WERI-Rb-1 (cell line): ENCODE measurements around the gene MRAS.
"Not testable (repeated sequence)": the region's sequence is repeated elsewhere in the genome, so short reads cannot be mapped to it uniquely, and the experiment has no call there.

Experiments used
- DNase-seq: peaks from one replicate; pipeline ENCODE4 v3.0.0-alpha.2; 2020
- H3K27ac ChIP-seq: fragments of 250-450 bp; sonication (Bioruptor Pico); 2 replicates; pipeline ENCODE4 v1.5.1; 2020; ENCODE audit warnings: mild to moderate bottlenecking, moderate library complexity
- H3K27me3 ChIP-seq: fragments of 250-450 bp; sonication (Bioruptor Pico); 2 replicates; pipeline ENCODE4 v1.5.1; 2021; ENCODE audit warnings: mild to moderate bottlenecking, low read depth, moderate library complexity; ENCODE audit not compliant: insufficient read depth, severe bottlenecking
- H3K36me3 ChIP-seq: fragments of 250-450 bp; sonication (Bioruptor Pico); 2 replicates; pipeline ENCODE4 v1.5.1; 2020; ENCODE audit warnings: mild to moderate bottlenecking, moderate library complexity
- H3K4me3 ChIP-seq: 2 replicates; pipeline ENCODE4 v1.5.1; 2011; ENCODE audit warnings: low read depth, mild to moderate bottlenecking, control low read depth, low read length
- H3K9me3 ChIP-seq: fragments of 250-450 bp; sonication (Bioruptor Pico); 2 replicates; pipeline ENCODE4 v1.5.1; 2021; ENCODE audit warnings: mild to moderate bottlenecking, moderate library complexity; ENCODE audit not compliant: severe bottlenecking
- CTCF ChIP-seq: IDR thresholded peaks from 2 replicates; pipeline ENCODE4 v1.5.1; 2011; ENCODE audit warnings: low read depth, mild to moderate bottlenecking, control low read depth, inconsistent platforms, low read length

Gene MRAS

GRCh38 chr3:138424323-138424722 is 75.9 kb downstream of the MRAS start:
- H3K27ac ChIP-seq, result no peak overlapping the region
- no peak overlapping the region for H3K4me3 ChIP-seq
- no peak for DNase-seq
- H3K9me3 ChIP-seq, result no peaks in the 10 kb centered on the region
- H3K27me3 ChIP-seq, result no peaks in the 10 kb centered on the region
- no peaks in the 10 kb centered on the region for H3K36me3 ChIP-seq
- no peak for TF ChIP-seq CTCF

DNA sequence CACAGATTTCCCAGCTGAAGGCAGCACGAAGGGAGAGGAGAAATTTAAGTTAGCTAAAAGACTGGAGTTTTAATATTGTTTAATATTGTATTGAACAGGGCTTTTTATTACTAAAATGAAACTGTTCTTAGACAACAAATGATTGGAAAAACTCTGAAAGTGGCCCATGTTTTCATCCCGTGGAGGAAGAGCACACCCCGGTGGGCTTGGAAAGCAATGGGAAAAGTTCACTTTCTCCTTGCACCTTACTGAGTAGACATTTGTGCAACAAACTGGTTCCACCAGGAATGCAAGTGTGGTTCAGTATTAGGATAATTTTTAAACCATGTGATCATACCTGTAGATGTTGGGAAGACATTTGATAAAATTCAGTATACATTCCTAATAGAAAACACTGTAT is 77.8 kb downstream of the MRAS start:
- DNase-seq, result no peak
- H3K4me3 ChIP-seq, result no peak overlapping the region
- H3K36me3 ChIP-seq, result no peaks in the 10 kb centered on the region
- H3K27me3 ChIP-seq, result no peaks in the 10 kb centered on the region
- TF ChIP-seq CTCF, result peak; percentile 54
- no peaks in the 10 kb centered on the region for H3K9me3 ChIP-seq
- no peak overlapping the region for H3K27ac ChIP-seq

GRCh38 chr3:138426754-138427153 is 78.4 kb downstream of the MRAS start:
- H3K27ac ChIP-seq, H3K4me3 ChIP-seq, H3K36me3 ChIP-seq, H3K27me3 ChIP-seq, H3K9me3 ChIP-seq, DNase-seq: not testable (repeated sequence)

DNA sequence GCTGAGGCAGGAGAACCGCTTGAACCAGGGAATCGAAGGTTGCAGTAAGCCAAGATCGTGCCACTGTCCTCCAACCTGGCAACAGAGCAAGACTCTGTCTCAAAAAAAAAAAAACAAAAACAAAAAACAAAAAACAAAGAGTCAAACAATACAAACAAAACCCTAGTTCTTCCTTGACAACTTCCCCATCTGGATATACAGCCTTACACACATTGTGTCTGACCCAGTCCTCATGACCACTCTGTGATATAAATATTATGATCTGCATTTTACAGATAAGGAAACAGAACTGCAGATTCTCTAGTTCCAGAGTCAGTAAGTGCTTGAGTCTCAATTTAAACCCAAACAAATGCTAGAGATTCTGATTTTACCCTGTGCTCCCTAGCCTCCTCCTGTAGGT is 81.3 kb downstream of the MRAS start:
- no peak for TF ChIP-seq CTCF
- Histone ChIP-seq H3K36me3 (no peaks in the 10 kb centered on the region), H3K27ac (no peak overlapping the region), H3K4me3 (no peak overlapping the region), H3K27me3 (no peaks in the 10 kb centered on the region), H3K9me3 (peaks cover 3% of the 10 kb centered on the region)
- DNase-seq, result no peak

- DNase-seq, result no peak
- no peak overlapping the region for H3K27ac ChIP-seq
Measured at GRCh38 chr3:138432576-138433240, 84.3 kb downstream of the MRAS start.

GRCh38 chr3:138433892-138434275 is 85.5 kb downstream of the MRAS start:
- DNase-seq, result no peak
- no peak for TF ChIP-seq CTCF
- Histone ChIP-seq H3K36me3 (no peaks in the 10 kb centered on the region), H3K27ac (no peak overlapping the region), H3K9me3 (peaks cover 3% of the 10 kb centered on the region), H3K27me3 (no peaks in the 10 kb centered on the region), H3K4me3 (no peak overlapping the region)

More at GRCh38 chr3:138432576-138433240, 84.3 kb downstream of the MRAS start:
- no peaks in the 10 kb centered on the region for H3K27me3 ChIP-seq
- peaks cover 3% of the 10 kb centered on the region for H3K9me3 ChIP-seq
- TF ChIP-seq CTCF, result no peak
- H3K4me3 ChIP-seq, result no peak overlapping the region
- no peaks in the 10 kb centered on the region for H3K36me3 ChIP-seq
